ENCODE data around the gene NSUN3.

NSUN3 gene

GRCh38 chr3:94132777-94133176 is 69.9 kb downstream of the NSUN3 start:
- DNase-seq = no peak

GRCh38 chr3:94136133-94136532 is 73.3 kb downstream of the NSUN3 start:
- no peak for DNase-seq

- no peak for DNase-seq
Observed at GRCh38 chr3:94137377-94137776, 74.5 kb downstream of the NSUN3 start.

- DNase-seq = no peak
Observed at GRCh38 chr3:94146455-94146854, 83.6 kb downstream of the NSUN3 start.

GRCh38 chr3:94147012-94147411 is 84.2 kb downstream of the NSUN3 start:
- DNase-seq = no peak

- no peak for DNase-seq
Observed at GRCh38 chr3:94150113-94150512, 87.3 kb downstream of the NSUN3 start.

GRCh38 chr3:94156626-94157025 is 93.8 kb downstream of the NSUN3 start:
- no peak for DNase-seq

GRCh38 chr3:94158512-94158911 is 95.7 kb downstream of the NSUN3 start:
- no peak for DNase-seq

- no peak for DNase-seq
Observed at GRCh38 chr3:94159062-94159828, 96.4 kb downstream of the NSUN3 start.

GRCh38 chr3:94162700-94163099 is 99.8 kb downstream of the NSUN3 start:
- DNase-seq = no peak

GRCh38 chr3:94167346-94167745 is 104.5 kb downstream of the NSUN3 start:
- DNase-seq = no peak

GRCh38 chr3:94167796-94168195 is 104.9 kb downstream of the NSUN3 start:
- no peak for DNase-seq

GRCh38 chr3:94171954-94172353 is 109.1 kb downstream of the NSUN3 start:
- DNase-seq = no peak

- no peak for DNase-seq
Observed at GRCh38 chr3:94172695-94173310, 109.9 kb downstream of the NSUN3 start.

GRCh38 chr3:94173673-94174434 is 111.0 kb downstream of the NSUN3 start:
- DNase-seq = no peak

- no peak for DNase-seq
Observed at GRCh38 chr3:94175677-94176076, 112.8 kb downstream of the NSUN3 start.

- no peak for DNase-seq
Observed at GRCh38 chr3:94176988-94177745, 114.3 kb downstream of the NSUN3 start.
